Uterus (tissue), 2 donors: Measurements from ENCODE around the gene NTPCR.

ENCODE experiments used
- CTCF ChIP-seq, 4 experiments: fragments of 200-600 bp in 2 of 4; fragments of 450-650 bp in 2 of 4; sonication (generic) in 2 of 4; IDR thresholded peaks; one replicate each; pipeline ENCODE4 v1.5.1; 2016 to 2019; ENCODE audit warnings: antibody characterized with exemption in 4 of 4, mild to moderate bottlenecking in 2 of 4, moderate library complexity in 1 of 4
- POLR2A ChIP-seq, 2 donors: fragments of 450-650 bp; IDR thresholded peaks; one replicate each; pipeline ENCODE4 v1.6.1; 2016; ENCODE audit warnings: antibody characterized with exemption in 2 of 2, mild to moderate bottlenecking in 1 of 2, moderate library complexity in 1 of 2

GRCh38 chr1:232992227-232992626 is 41.8 kb downstream of the NTPCR start:
- TF ChIP-seq CTCF (IDR thresholded peaks at IDR 0.05) (no peak), POLR2A (IDR thresholded peaks at IDR 0.05) (no peak)
